GM18511 (cell line): ENCODE results near the gene STK38L.

ENCODE experiments used
- ATAC-seq: cut with Tn5 transposase; IDR thresholded peaks from one replicate; pipeline ENCODE4 v1.9.1; 2021; ENCODE audit warnings: mild to moderate bottlenecking, moderate library complexity; ENCODE audit not compliant: unreplicated experiment

The STK38L gene

DNA sequence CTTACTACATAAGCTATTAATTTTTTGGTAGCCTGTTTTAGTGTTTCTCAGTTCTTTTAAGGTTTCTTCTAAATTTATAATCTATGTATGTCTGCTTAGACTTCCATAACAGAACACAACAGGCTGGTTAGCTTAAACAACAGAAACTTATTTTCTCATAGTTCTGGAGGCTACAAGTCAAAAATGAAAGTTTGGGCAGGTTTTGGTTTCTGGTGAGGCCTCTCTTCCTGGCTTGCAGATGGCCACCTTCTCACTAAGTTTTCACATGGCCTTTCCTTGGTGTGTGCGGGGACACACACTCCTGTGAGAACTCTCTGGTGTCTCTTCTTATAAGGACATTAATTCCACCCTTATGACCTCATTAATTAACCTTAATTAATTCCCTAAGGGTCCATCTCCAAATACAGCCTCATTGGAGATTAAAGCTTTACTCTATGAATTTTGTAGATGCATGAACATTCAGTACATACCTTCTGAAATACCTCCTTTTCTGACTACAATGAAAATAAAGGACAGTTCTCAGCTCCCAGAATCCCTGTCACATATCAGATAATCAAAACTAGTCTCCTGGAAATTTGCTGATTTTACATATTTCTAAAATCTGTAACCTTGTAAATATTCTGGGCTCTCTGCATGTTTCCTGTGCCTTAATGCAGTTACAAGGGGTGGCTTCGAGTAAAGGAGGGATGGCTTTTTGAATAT lies 65.4 kb downstream of the STK38L start:
- peak; percentile 60 for ATAC-seq

GRCh38 chr12:27309995-27310315 lies 65.9 kb downstream of the STK38L start:
- ATAC-seq = no peak

DNA sequence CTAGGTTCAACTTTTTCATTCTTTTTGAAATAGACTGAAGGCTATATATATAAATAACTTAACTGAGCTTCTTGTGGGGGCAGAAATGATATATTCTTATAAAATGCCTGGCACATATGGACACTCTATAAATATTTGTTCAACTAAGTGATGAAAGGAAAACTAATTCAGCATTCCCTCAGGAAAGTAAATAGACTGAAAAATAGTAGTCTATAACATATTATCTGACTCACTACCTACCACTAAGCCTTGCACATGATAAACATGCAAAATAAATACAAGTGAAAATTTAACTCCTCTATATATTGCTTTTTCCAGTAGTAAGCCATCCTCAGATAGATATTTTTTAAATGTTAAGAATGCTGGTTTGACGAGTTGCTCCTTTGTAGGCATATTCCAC lies 72.9 kb downstream of the STK38L start:
- no peak for ATAC-seq

- no peak for ATAC-seq
Measured at GRCh38 chr12:27319409-27319808, 75.3 kb downstream of the STK38L start.

GRCh38 chr12:27319848-27320247 lies 75.8 kb downstream of the STK38L start:
- ATAC-seq = no peak

GRCh38 chr12:27324530-27324929 lies 80.4 kb downstream of the STK38L start:
- ATAC-seq = no peak

- ATAC-seq = no peak
Measured at GRCh38 chr12:27330846-27331245, 86.8 kb downstream of the STK38L start.

GRCh38 chr12:27331291-27331926 lies 87.3 kb downstream of the STK38L start:
- peak; percentile 40 for ATAC-seq

- no peak for ATAC-seq
Measured at GRCh38 chr12:27331927-27332324, 87.8 kb downstream of the STK38L start.

GRCh38 chr12:27332407-27332713 lies 88.3 kb downstream of the STK38L start:
- ATAC-seq = peak; percentile 1

- peak; percentile 41 for ATAC-seq
Measured at GRCh38 chr12:27332714-27333402, 88.8 kb downstream of the STK38L start, which contains the start of gene BMAL2. BMAL2 (plus strand) TSS chr12:27332836; CDS start chr12:27333073, 237 bp downstream.

DNA sequence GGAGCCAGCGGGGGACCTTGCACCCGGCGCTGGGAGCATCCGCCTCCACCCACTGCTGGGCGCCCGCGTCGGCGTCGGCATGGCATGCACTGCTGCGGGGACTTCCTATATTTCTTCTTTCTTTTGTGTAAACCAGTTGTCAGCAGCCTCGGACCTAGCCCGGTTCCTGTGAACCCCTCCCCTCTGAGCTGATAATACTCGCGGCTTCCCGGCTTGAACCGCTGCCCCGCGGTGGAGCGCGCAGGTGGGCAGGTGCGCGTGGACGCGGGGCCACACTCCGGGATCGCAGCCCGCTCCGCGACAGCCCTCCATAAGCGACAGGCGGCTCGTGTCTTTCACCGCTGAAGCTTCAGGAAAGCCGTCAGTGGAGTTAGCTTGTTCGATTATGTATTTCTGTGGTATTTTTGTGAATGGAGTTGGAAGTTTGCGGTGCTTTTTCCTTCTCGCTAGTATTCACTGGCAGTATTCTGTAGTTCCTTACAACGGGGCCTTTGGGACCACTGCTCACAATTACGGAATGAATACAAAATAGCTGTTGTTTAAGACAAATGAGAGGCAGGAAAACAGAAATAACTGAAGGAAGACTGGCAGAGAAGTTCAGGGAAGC lies 89.4 kb downstream of the STK38L start:
- ATAC-seq = peak; percentile 31

GRCh38 chr12:27334042-27334720 lies 90.1 kb downstream of the STK38L start:
- peak; percentile 25 for ATAC-seq

DNA sequence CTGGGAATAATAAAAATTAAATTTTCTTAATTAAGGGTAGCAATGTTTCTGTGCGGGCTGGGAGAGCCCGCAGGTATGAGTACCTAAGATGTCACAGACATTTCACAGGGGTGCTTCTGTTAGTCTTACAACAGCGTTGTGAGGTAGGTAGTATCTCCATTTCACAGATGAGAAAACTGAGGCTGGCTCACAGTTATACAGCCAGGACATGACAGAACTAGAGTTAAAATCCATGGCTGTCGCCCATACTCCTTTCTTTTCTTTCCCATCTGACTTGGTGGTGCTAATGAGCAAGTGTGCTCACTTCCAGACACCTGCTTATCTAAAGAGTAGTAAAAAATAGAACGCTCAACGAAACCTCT lies 90.6 kb downstream of the STK38L start:
- ATAC-seq = no peak

GRCh38 chr12:27335364-27336281 lies 91.5 kb downstream of the STK38L start:
- ATAC-seq = no peak

DNA sequence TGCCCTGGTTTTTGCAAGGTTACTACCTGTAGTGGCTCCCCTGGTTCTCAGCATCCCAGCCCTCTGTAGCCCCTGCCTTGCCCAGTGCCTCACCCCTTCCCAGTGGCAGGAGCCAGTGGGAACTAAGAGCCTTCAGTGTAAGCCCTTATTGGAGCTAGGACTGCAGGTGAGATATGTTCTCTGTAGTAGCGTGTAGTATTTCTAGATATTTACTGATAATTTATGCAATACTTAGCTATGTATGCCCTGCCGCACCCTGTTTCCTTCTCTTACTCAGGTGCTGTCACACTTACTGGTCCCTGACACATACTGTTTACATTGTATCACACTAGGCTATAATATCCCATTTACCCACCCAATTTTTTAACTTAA lies 92.2 kb downstream of the STK38L start:
- no peak for ATAC-seq

GRCh38 chr12:27337376-27337775 lies 93.3 kb downstream of the STK38L start:
- ATAC-seq = no peak

- peak; percentile 31 for ATAC-seq
Measured at GRCh38 chr12:27338473-27338872, 94.4 kb downstream of the STK38L start.

GRCh38 chr12:27340971-27341370 lies 96.9 kb downstream of the STK38L start:
- ATAC-seq = no peak

DNA sequence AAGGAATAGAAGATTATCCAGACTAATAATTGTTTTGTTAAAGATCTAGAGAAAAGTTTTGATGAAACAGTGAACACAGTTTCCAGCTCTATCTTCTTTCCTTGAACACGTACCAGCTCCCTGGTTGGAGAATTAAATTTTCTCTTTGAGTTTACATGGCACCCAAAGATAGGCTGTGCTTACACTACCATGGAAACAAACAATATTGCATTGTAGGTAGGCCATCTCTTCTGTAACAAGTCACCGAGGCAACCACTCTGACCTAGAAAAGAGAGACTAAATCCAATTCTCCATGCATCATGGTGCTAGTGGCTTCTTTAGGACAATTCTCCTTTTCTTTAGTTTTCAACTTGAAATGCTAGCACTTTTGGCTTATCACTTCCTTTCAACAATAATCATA lies 98.5 kb downstream of the STK38L start:
- ATAC-seq = no peak
